Esophagus mucosa (tissue), 1 donor: Measurements from ENCODE around the gene BCL7A. TPM values are rescaled to one million over a fixed set of nuclear protein-coding genes. Genes with fewer than 3 reads are reported as not detected.
"Not testable (repeated sequence)": the region's sequence is repeated elsewhere in the genome, so short reads cannot be mapped to it uniquely, and the experiment has no call there.

Experiments
- ATAC-seq: fragments of 200-7000 bp; cut with Tn5 transposase; one replicate; pipeline ENCODE4 v1.9.1; 2020
- total RNA-seq: library from RNA; stranded (reverse); gene quantifications from one replicate; pipeline ENCODE4 v1.2.4, GENCODE V29; 2023
- donor health status: DM: yes; HTN: yes; CAD: no.

The BCL7A gene
- total RNA-seq, 1 donor from 2014 or later: 2.3 TPM

DNA sequence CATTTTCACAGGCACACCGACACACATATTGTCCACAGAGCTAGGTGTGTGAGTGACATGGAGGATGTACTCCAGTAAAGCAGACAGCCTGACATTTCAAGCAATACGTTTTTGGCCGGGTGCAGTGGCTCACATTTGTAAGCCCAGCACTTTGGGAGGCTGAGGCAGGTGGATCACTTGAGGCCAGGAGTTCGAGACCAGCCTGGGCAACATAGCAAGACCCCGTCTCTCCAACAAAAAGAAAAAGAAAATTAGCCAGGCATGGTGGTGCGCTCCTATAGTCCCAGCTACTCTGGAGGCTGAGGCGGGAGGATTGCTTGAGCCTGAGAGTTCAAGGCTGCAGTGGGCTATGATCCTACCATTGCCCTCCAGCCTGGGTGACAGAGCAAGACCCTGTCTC lies 34.7 kb downstream of the BCL7A start:
- not testable (repeated sequence) for ATAC-seq

GRCh38 chr12:122057007-122057735 lies 35.5 kb downstream of the BCL7A start:
- no peak for ATAC-seq

GRCh38 chr12:122057769-122058168 lies 36.1 kb downstream of the BCL7A start:
- no peak for ATAC-seq

DNA sequence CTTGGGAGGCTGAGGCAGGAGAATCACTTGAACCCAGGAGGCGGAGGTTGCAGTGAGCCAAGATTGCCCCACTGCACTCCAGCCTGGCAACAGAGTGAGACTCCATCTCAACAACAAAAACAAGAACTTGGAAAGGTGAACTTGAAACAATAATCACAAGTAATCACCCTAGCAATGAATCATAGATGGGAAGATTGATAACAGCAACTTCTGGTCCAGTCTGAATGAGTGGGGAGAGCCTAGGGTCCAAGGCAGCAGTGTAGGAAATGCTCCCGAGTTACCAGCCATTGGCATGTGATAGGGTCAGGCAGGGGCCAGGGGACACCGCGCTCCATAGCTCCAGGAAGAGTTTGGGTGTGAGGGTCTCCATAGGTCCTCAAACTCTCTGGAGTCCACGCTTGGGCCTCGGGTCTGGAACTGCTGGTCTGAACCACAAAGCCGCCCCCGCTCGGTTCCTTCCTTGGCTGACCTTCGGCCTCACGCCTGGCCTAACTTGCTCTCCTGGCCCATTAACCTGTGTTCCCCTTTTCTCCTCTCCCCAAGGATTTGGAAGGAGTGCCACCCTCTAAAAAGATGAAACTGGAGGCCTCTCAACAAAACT lies 37.0 kb downstream of the BCL7A start:
- no peak for ATAC-seq

GRCh38 chr12:122059203-122059960 lies 37.7 kb downstream of the BCL7A start:
- no peak for ATAC-seq

DNA sequence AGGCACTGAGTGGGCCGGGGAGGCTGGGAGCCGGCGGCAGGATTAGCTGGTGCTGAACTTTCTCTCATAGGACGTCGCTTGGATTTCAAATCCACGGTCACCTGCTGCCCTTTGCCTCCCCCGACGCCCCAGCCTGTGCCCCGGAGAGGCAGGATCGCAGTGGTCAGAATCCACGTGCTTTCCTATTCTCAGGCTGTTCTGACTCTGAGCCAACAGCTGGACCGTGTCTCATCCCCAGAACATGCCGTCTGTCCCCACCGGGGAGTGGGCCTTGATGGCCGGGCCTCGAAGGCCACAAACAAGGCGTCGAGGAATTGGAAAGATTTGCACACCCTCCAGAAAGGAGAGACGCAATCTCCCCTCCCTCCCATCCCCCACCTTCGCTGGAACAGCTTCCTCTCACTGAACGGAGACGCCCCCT lies 38.4 kb downstream of the BCL7A start:
- no peak for ATAC-seq

DNA sequence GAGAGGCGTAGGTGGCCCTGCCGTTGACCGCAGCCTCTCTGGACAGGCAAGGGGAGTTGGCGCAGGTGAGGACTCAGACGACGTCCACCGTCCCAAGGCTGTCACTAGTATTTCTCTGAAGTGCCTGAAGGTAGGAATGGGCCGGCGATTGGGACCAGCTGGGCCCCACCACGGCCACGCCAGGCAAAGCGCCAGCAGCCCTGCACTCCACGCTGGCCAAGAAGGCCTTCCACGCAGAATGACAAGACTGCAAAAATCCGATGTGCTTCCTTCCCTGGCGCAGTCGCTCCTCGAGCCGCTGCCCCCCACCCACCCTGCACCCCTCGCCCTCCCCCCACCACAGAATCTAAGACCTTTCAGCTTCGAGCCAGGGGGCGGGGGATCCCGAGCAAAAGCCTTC lies 39.6 kb downstream of the BCL7A start:
- no peak for ATAC-seq

- ATAC-seq: peak; percentile 51
Observed at GRCh38 chr12:122062832-122063693, 41.4 kb downstream of the BCL7A start.

DNA sequence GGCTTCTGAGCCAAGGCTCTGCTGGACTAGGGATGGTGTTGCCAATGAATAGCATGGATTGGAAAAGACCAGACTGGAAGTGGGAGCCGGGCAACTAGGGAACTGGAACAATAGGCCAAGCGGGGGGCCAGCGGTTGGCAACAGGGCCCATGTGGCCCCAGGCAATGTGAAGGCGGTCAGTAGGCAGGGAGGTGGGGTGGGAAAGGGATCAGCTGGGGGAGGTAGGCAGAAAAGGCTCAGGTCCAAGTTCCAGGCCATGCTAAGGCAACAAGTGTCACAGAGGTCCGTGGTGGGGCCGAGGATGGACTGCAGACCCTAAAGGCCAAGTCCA lies 42.0 kb downstream of the BCL7A start:
- no peak for ATAC-seq

- peak; percentile 54 for ATAC-seq
Observed at GRCh38 chr12:122064025-122064777, 42.5 kb downstream of the BCL7A start.

DNA sequence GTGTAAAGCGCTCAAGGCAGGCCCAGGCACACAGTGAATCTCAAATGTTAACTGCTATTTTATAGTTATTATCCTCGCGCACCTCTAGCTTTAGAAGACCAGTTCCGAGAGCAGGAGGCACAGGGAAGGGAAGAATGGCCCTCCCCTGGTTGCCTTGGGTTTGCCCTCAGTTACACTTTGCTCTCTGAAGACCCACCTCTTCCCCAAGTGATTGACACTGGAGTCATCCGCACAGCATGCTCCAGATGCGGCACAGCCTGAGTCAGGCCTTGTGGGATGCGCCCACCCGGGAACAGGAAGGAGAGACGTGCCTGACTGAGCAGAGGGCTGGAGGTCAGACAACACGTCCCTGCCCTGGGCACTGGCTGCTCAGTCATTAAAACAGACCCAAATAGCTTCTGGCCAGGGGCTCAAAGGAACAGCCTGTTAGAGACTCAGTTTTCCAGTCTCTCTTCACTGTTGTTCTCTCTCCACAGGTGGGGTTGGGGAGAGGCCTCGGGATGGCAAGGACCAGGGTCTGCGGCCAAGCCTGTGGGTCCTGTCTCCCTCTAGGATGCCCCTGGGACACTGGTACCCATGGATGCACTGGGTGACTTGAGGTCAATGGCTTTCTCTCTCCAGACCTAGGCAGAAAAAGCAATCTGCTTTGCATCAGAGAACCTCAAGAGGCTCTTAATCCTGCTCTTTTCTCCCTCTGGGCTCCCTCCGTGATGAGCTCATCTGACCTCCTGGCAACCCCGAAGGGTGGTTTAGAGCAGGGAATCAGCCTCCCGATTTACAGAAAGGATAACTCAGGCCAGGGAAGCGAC lies 43.3 kb downstream of the BCL7A start:
- ATAC-seq: peak; percentile 37

GRCh38 chr12:122067548-122067947 lies 45.9 kb downstream of the BCL7A start:
- no peak for ATAC-seq

DNA sequence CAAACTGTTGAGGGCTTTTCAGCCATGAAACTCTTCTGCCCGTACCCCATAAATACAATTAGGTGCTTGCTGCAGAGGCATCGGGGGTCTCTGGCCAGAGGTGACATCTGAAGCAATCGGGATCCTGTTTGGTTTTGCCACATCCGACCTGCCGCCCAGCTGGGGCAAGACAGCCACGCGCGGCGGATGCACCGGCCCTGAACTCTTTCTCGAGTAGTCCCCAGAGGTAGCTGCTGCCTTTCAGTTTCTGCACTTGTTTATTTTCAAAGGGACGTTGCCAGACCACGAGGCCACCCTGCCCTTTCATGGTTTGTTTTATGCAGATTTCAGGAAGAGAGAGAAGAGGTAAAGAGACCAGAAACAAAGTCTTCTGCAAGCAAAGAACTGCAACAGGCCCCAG lies 46.3 kb downstream of the BCL7A start:
- peak; percentile 14 for ATAC-seq

- peak; percentile 31 for ATAC-seq
Observed at GRCh38 chr12:122072031-122072970, 50.6 kb downstream of the BCL7A start.

GRCh38 chr12:122073815-122074214 lies 52.1 kb downstream of the BCL7A start:
- ATAC-seq: no peak

- ATAC-seq: no peak
Observed at GRCh38 chr12:122076743-122077495, 55.2 kb downstream of the BCL7A start.

- peak; percentile 91 for ATAC-seq
Observed at GRCh38 chr12:122078141-122079032, 56.7 kb downstream of the BCL7A start, which contains the start of gene MLXIP. MLXIP (plus strand) TSS chr12:122078756; CDS start chr12:122078854, 98 bp downstream.

GRCh38 chr12:122079033-122079531 lies 57.4 kb downstream of the BCL7A start:
- ATAC-seq: peak; percentile 1
